HG03439 (cell line): ENCODE data around the gene EPB41L5.

Experiments used
- ATAC-seq: cut with Tn5 transposase; IDR thresholded peaks from one replicate; pipeline ENCODE4 v1.9.1; 2021; ENCODE audit warnings: mild to moderate bottlenecking, moderate library complexity; ENCODE audit not compliant: unreplicated experiment

EPB41L5 gene

GRCh38 chr2:120224256-120224655, 211.4 kb downstream of the EPB41L5 start:
- ATAC-seq: no peak

- no peak for ATAC-seq
Measured at GRCh38 chr2:120224735-120225548, 212.1 kb downstream of the EPB41L5 start.

DNA sequence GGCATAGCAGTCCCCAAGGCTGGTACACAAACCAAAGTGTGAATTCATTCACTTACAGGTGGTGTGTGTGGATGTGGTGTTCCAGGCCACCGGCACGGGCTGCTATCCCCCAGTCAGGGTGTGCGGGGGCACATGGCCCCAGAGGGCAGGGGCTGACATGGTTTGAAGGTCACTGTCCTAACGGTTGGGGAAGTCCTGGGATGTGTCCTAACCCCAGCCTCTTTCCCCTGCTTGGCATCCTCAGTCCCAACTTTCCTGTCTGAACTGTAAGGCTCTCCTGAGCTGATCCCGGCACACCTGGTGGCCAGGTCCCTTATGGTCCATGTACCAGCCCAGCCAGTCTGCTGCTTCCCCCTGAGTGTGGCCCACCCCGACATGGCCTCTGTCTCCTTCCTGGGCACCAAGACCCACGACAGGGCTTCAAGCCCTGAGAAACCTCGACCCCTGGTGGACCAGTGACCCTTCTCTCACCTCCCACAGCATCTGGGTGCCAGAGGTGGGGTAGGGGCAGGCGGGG, 212.7 kb downstream of the EPB41L5 start:
- ATAC-seq: no peak

DNA sequence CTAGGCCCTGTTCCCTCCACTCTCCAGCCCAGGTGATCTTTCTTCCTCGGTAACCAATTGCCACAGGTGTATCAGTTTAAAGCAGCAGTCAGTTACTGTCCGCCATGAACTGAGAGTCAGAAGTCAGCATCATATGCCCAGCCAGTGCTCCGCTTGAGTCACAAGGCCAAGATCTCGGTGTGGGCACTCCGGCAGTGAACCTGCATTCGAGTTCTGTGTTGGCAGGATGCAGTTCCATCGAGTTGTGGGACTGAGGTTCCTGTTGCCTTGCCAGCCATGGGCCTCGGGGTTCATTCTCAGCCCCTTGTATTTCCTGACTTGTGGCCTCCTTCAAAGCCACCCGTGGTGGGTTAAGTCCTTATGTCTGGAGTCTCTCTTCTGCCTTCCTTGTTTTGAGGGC, 213.4 kb downstream of the EPB41L5 start:
- ATAC-seq: no peak

- no peak for ATAC-seq
Measured at GRCh38 chr2:120227111-120227991, 214.5 kb downstream of the EPB41L5 start.

DNA sequence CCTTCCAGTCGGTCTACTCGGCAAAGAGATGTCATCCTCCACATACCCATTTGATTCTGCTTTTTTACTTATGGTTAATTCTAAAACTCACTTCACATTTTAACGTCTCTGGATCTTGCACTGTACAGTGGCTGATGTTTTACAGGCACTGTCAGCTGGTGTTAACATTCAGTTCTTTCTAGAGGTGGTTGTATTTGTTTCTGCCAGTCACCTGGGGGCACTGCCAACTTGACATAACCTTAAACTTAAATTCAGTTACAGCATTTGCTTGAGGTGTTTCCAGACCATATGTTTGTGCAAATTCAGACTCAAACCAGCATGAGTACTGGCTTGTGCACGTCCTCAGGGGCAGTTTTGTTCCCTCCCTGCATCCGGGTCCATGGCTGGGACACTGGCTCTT, 215.6 kb downstream of the EPB41L5 start:
- ATAC-seq: no peak
